ENCODE measurements around the gene SCRG1.

SCRG1 gene

GRCh38 chr4:173413036-173413435 is 14.1 kb upstream of the SCRG1 start:
- DNase-seq (ENCODE audit: insufficient read length, low spot score) (no peak), FAIRE-seq (no peak)

DNA sequence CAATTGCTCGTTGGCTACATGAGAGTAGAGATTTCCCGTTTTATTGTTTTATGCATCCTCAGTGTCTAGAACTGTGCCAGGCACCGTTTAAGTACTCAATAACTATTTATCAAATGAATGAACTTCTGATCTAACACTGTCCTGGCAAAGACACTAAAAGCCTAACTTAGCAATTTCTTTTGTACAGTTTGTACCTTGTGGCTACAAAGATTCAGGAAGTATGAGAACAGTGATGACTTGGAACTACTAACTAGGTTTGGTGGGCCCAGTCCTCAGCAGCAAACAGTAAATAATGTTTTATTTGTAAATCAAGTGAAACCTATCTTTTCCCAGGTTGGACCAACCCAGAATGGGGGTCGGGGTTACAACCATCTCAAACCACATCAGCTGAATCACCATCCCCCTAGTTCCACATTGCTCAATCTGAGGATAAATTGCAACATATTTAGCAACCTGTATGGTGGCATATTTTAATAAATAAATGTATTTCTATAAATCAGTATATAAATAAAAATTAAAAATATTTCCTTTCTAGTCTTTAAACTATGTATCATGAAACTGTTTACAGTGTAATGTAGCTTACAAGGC is 12.3 kb upstream of the SCRG1 start:
- DNase-seq (ENCODE audit: insufficient read length, low spot score) (no peak), FAIRE-seq (no peak)

GRCh38 chr4:173410079-173410478 is 11.2 kb upstream of the SCRG1 start:
- DNase-seq (ENCODE audit: insufficient read length, low spot score), result no peak
- FAIRE-seq, result no peak

- peak; percentile 70 for FAIRE-seq
- DNase-seq (ENCODE audit: insufficient read length, low spot score), result no peak
These were observed 7.1 kb upstream of the SCRG1 start for GRCh38 chr4:173405840-173406606.

GRCh38 chr4:173404296-173404865 is 5.5 kb upstream of the SCRG1 start:
- FAIRE-seq, result no peak
- no peak for DNase-seq (ENCODE audit: insufficient read length, low spot score)

GRCh38 chr4:173403051-173403450 is 4.1 kb upstream of the SCRG1 start:
- FAIRE-seq, result no peak
- DNase-seq (ENCODE audit: insufficient read length, low spot score), result no peak

- no peak for DNase-seq (ENCODE audit: insufficient read length, low spot score)
These were observed 2.1 kb upstream of the SCRG1 start for GRCh38 chr4:173401063-173401462.

DNA sequence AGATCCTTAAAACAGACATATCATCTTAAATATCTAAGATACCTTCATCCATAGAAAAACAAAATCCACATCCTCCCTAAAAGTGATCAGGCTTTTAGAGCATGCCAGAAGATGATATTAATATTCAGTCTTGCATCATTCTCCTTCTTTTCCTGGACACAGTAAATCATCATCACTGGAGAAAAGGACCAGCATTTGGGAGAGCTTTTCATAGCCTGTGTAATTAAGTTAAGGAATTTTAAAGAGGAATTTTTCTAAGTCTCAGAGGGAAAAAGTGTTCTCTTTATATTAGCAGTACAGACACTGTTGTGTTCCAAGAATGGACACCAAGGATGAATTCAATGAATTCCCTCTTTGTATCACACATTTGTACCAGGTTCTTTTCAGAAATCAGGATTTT is 696 bp downstream of the SCRG1 start:
- FAIRE-seq, result peak; percentile 4
- DNase-seq (ENCODE audit: insufficient read length, low spot score), result no peak

More at GRCh38 chr4:173401063-173401462, 2.1 kb upstream of the SCRG1 start:
- no peak for FAIRE-seq

GRCh38 chr4:173397604-173398003 is 1.3 kb downstream of the SCRG1 start:
- DNase-seq (ENCODE audit: insufficient read length, low spot score) (no peak), FAIRE-seq (no peak)

GRCh38 chr4:173391701-173392100 is 7.2 kb downstream of the SCRG1 start:
- no peak for FAIRE-seq
- no peak for DNase-seq (ENCODE audit: insufficient read length, low spot score)

DNA sequence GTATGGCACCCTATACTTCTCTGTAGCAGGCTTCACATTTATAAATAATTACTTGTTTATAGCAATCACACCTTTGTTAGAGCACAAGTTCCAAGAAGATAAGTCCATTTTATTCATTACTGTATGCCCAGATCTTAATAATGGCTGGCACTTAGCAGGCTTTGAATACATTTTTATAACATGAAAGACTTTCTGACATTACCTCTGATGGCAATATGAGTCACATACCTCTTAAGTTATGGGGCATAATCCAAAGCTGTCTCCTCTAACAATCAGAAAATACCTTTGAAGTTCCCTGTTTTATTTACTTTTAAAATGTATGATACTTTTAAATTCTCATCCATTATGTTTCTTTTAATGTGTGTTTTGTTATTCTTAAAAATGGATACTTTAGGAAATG is 12.2 kb downstream of the SCRG1 start:
- DNase-seq (ENCODE audit: insufficient read length, low spot score) (no peak), FAIRE-seq (no peak)

GRCh38 chr4:173382349-173382748 is 16.6 kb downstream of the SCRG1 start:
- DNase-seq (ENCODE audit: insufficient read length, low spot score) (no peak), FAIRE-seq (no peak)

DNA sequence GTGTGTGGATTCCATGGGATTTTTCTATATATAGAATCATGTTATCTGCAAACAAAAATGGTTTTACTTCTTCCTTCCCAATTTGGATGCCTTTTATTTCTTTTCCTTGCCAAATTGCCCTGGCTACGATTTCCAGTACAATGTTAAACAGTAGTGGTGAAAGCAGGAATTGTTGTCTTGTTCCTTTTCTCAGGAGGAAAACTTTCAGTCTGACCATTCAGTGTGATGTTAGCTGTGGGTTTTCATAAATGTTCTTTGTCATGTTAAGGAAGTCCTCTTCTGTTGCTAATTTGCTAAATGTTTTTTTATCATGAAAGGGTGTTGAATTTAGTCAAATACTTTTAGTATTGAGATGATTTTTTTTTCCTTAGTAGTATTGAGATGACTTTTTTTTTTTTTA is 17.3 kb downstream of the SCRG1 start:
- FAIRE-seq (peak; percentile 39), DNase-seq (ENCODE audit: insufficient read length, low spot score) (no peak)

- no peak for DNase-seq (ENCODE audit: insufficient read length, low spot score)
- no peak for FAIRE-seq
These were observed 17.9 kb downstream of the SCRG1 start for GRCh38 chr4:173380987-173381386.

GRCh38 chr4:173379929-173380328 is 19.0 kb downstream of the SCRG1 start:
- DNase-seq (ENCODE audit: insufficient read length, low spot score), result no peak
- FAIRE-seq, result no peak

DNA sequence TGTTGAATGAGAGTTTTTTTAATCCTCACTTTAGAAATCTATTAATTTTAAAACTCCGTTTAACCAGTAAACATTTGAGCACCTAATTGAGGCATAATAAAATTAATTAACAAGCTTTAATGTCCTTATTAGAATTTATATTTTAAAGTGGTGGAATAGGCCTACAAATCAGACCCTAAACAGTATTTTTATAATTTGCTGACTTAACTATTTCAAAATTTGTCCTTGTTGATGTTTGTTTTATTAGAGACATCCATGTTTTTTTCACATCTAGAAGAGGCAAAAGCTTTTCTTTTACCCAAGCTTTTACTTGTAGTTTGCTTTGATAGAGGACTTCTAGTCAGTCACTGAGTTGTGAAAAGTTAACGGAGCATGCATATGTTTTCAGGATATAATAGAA is 24.3 kb downstream of the SCRG1 start:
- no peak for FAIRE-seq
- no peak for DNase-seq (ENCODE audit: insufficient read length, low spot score)

GRCh38 chr4:173371292-173372192 is 27.4 kb downstream of the SCRG1 start:
- peak; percentile 14 for DNase-seq (ENCODE audit: insufficient read length, low spot score)
- FAIRE-seq, result peak; percentile 63

DNA sequence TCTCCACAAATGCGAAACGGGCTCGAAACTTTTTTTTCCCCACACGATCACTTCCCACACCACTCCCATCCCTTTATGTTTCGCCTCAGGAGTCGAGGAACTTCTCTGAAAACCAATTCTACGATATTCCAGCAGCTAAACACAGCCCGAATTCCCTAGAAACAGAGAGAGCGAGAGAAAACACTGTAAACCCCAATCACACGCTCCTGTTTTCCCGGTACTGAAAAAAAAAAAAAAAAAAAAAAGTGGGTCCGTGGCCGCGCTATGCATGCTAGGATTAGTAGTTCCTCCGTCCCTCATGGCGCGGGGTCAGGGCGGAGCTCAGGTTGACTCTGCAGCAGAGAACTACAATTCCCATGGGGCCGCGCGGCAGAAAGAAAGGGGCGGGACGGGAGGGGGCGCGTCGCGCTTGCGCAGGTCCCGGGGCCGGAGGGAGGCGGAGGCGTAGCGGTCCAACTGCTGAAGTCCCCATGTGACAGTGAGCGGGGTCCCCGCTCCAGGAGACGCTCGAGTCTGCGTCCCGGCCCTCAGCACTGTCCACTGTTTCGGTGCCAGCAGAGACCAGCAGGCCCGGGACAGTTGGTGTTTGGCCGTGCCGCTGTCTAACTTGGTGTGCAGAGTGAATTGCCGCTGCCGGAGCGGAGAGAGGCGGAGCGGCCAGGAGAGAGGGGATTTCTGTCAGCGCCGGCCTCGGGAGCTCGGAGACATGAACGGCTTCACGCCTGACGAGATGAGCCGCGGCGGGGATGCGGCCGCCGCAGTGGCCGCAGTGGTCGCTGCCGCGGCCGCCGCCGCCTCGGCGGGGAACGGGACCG is 28.2 kb downstream of the SCRG1 start, which contains the start of gene SAP30:
Gene SAP30 (plus strand): TSS at position 478 of the 815 bp plus-strand sequence. CDS start 229 bp downstream, at position 707.
- FAIRE-seq, result peak; percentile 98
- peak; percentile 71 for DNase-seq (ENCODE audit: insufficient read length, low spot score)

GRCh38 chr4:173370130-173370476 is 28.8 kb downstream of the SCRG1 start:
- no peak for FAIRE-seq

GRCh38 chr4:173367946-173368345 is 31.0 kb downstream of the SCRG1 start:
- DNase-seq (ENCODE audit: insufficient read length, low spot score) (no peak), FAIRE-seq (peak; percentile 85)

More at GRCh38 chr4:173370130-173370476, 28.8 kb downstream of the SCRG1 start:
- DNase-seq (ENCODE audit: insufficient read length, low spot score), result peak; percentile 1
